Esophagus muscularis mucosa (tissue), 4 donors: ENCODE measurements around the gene OMA1.

Experiments used
- CTCF ChIP-seq, 3 experiments: fragments of 200-600 bp in 2 of 3; fragments of 450-650 bp in 1 of 3; sonication (generic) in 2 of 3; IDR thresholded peaks; one replicate each; pipeline ENCODE4 v1.5.1; 2017 to 2019; ENCODE audit warnings: antibody characterized with exemption in 3 of 3, mild to moderate bottlenecking in 2 of 3, moderate library complexity in 1 of 3
- EP300 ChIP-seq: sonication (generic); formaldehyde crosslinking; IDR thresholded peaks from one replicate; pipeline ENCODE4 v1.6.1; 2017; ENCODE audit warnings: antibody characterized with exemption
- POLR2A ChIP-seq: fragments of 450-650 bp; IDR thresholded peaks from one replicate; pipeline ENCODE4 v1.6.1; 2017; ENCODE audit warnings: antibody characterized with exemption, moderate library complexity, mild to moderate bottlenecking, low read depth
- POLR2AphosphoS5 ChIP-seq, 2 donors: sonication (generic); formaldehyde crosslinking; IDR thresholded peaks; one replicate each; pipeline ENCODE4 v1.6.1; 2017; ENCODE audit warnings: antibody characterized with exemption in 2 of 2

GRCh38 chr1:58442114-58442513, 104.4 kb downstream of the OMA1 start:
- no peak for TF ChIP-seq CTCF (IDR thresholded peaks at IDR 0.05)
- no peak for TF ChIP-seq POLR2A
- no peak for TF ChIP-seq POLR2AphosphoS5 (IDR thresholded peaks at IDR 0.05)
- no peak for TF ChIP-seq EP300
